ENCODE measurements around the gene ABHD16A. TPM values are rescaled to one million over a fixed set of nuclear protein-coding genes. Genes with fewer than 3 reads are reported as not detected.

The ABHD16A gene
- total and polyA plus RNA-seq, 2 of the 13 experiments (the other 11 are each of a cell fraction or from before 2014, with no cell fraction given) = 43.5 to 45.4 TPM

DNA sequence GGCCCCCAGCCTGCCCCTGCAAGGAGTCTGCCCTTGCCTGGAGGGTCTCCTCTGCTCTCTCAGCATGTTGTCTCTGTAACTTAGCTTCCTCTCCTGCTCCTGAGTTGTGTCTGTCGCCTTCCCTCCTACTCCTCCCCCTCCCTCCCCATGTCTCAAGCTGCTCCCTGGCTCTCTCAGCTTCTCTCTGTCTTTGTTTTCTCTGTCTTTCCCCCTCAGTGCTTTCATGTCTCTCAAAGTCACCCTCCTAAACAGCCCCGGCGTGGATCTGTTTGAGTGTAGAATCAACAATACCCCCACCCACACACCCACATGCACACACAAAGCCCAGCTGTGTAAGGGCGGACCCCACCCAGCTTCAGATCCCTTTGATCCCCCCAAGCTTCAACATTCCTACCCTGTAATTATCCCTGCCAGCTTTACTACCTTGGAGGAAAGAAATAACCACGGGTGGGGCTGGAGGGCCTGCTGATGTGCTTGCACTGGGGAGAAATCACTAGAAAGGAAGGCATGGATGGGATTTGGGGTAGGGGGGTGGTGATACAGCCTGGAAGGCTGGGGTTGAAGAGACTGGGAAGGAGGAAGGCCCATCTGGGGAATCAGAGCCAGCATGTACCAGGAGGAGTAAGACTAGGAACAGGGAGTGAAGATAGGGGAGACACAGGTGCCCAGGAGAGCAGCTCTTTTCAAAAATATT is 11.0 kb upstream of the ABHD16A start (continued):
- TF ChIP-seq, protein P1, sequence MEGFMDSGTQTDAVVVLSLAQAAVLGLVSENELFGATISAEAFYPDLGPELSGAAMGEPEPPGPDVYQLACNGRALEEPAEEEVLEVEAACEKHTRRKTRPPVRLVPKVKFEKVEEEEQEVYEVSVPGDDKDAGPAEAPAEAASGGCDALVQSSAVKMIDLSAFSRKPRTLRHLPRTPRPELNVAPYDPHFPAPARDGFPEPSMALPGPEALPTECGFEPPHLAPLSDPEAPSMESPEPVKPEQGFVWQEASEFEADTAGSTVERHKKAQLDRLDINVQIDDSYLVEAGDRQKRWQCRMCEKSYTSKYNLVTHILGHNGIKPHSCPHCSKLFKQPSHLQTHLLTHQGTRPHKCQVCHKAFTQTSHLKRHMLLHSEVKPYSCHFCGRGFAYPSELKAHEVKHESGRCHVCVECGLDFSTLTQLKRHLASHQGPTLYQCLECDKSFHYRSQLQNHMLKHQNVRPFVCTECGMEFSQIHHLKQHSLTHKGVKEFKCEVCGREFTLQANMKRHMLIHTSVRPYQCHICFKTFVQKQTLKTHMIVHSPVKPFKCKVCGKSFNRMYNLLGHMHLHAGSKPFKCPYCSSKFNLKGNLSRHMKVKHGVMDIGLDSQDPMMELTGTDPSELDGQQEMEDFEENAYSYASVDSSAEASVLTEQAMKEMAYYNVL (CRISPR knock-in tag; IDR thresholded peaks at IDR 0.05; ENCODE audit: borderline replicate concordance) = no peak
- no peak for TF ChIP-seq ZBED4 (CRISPR knock-in tag; IDR thresholded peaks at IDR 0.05; ENCODE audit: borderline replicate concordance)
- TF ChIP-seq NR2F1 (CRISPR knock-in tag; IDR thresholded peaks at IDR 0.05) = no peak
- no peak for TF ChIP-seq MXD4 (CRISPR knock-in tag; IDR thresholded peaks at IDR 0.05)
- no peak for TF ChIP-seq ZNF574 (CRISPR knock-in tag; IDR thresholded peaks at IDR 0.05)
- TF ChIP-seq, protein P2, sequence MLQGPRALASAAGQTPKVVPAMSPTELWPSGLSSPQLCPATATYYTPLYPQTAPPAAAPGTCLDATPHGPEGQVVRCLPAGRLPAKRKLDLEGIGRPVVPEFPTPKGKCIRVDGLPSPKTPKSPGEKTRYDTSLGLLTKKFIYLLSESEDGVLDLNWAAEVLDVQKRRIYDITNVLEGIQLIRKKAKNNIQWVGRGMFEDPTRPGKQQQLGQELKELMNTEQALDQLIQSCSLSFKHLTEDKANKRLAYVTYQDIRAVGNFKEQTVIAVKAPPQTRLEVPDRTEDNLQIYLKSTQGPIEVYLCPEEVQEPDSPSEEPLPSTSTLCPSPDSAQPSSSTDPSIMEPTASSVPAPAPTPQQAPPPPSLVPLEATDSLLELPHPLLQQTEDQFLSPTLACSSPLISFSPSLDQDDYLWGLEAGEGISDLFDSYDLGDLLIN (CRISPR knock-in tag; IDR thresholded peaks at IDR 0.05; ENCODE audit: borderline replicate concordance) = no peak
- no peak for TF ChIP-seq REXO4 (CRISPR knock-in tag; IDR thresholded peaks at IDR 0.05; ENCODE audit: borderline replicate concordance)
- no peak for TF ChIP-seq CENPX (CRISPR knock-in tag; IDR thresholded peaks at IDR 0.05)
- no peak for TF ChIP-seq ZNF253 (CRISPR knock-in tag; IDR thresholded peaks at IDR 0.05; ENCODE audit: borderline replicate concordance)
- peak; percentile 43; the same call in 1 of the 2 replicates for TF ChIP-seq GATAD2A (CRISPR knock-in tag; IDR thresholded peaks at IDR 0.05)
- no peak for TF ChIP-seq SOX6 (IDR thresholded peaks at IDR 0.05)
- peak; percentile 6 for TF ChIP-seq SOX6 (CRISPR knock-in tag; IDR thresholded peaks at IDR 0.05)
- no peak for TF ChIP-seq GLMP (CRISPR knock-in tag; IDR thresholded peaks at IDR 0.05; ENCODE audit: borderline replicate concordance)
- TF ChIP-seq SOX13 (IDR thresholded peaks at IDR 0.05) = no peak
- peak in 1 of 2 experiments; percentile 71; a peak in 2 of 4 replicates for TF ChIP-seq SOX13 (CRISPR knock-in tag; conservative IDR thresholded peaks at IDR 0.05 in 1 of 2, IDR thresholded peaks at IDR 0.05 in 1 of 2)
- TF ChIP-seq ZMAT3 (CRISPR knock-in tag; conservative IDR thresholded peaks at IDR 0.05) = no peak
